Central memory CD4-positive, alpha-beta T cell (primary cell): Measurements from ENCODE around the gene MCM8.

Experiments
- DNase-seq: peaks from one replicate; pipeline ENCODE4 v3.0.0; 2022

Gene MCM8

GRCh38 chr20:5949943-5950270 lies 545 bp upstream of the MCM8 start:
- DNase-seq, result no peak

- no peak for DNase-seq
Measured at GRCh38 chr20:5967469-5967868, 17.0 kb downstream of the MCM8 start.

GRCh38 chr20:5968462-5968861 lies 18.0 kb downstream of the MCM8 start:
- no peak for DNase-seq

DNA sequence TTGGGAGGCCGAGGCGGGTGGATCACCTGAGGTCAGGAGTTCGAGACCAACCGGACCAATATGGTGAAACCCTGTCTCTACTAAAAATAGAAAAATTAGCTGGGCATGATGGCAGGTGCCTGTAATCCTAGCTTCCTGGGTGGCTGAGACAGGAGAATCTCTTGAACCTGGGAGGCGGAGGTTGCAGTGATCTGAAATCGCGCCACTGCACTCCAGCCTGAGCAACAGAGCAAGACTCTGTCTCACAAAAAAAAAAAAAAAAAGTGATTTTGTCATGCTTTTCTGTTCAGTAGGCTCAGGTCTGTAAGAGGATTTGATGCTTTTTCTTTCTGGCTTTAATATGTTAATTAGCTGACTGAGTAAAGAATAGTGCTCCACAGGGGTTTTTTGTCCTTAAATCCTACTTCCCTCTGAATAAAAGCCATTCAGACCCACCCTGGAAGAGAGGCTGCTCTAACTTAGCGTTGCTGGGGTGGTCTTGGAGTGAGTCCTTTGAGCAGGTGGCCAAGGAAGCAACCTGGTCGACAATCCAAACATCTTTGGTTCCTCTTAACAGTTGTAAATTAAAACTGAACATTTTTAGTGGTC lies 19.0 kb downstream of the MCM8 start:
- no peak for DNase-seq

GRCh38 chr20:5969940-5970339 lies 19.5 kb downstream of the MCM8 start:
- DNase-seq, result no peak

GRCh38 chr20:5970381-5970780 lies 19.9 kb downstream of the MCM8 start:
- DNase-seq, result no peak

DNA sequence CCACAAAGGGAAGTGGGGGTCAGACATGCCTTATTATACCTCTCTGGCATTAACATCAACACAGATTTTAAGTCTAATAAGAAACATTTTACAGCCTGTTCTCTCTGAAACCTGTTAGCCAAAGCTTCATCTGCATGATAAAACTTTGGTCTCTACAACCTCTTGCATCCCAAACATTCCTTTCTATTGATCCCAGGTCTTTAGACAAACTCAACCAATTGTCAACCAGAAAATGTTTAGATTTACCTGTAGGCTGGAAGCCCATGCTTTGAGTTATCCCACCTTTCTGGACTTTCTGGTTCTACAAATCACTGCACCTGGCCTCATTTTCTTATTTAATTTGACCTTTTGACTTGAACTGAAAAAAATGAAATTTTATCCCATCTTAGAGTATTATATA lies 20.8 kb downstream of the MCM8 start:
- no peak for DNase-seq

GRCh38 chr20:5973172-5973571 lies 22.7 kb downstream of the MCM8 start:
- DNase-seq, result no peak

- no peak for DNase-seq
Measured at GRCh38 chr20:5973971-5974370, 23.5 kb downstream of the MCM8 start.

GRCh38 chr20:5974531-5974930 lies 24.1 kb downstream of the MCM8 start:
- DNase-seq, result no peak

DNA sequence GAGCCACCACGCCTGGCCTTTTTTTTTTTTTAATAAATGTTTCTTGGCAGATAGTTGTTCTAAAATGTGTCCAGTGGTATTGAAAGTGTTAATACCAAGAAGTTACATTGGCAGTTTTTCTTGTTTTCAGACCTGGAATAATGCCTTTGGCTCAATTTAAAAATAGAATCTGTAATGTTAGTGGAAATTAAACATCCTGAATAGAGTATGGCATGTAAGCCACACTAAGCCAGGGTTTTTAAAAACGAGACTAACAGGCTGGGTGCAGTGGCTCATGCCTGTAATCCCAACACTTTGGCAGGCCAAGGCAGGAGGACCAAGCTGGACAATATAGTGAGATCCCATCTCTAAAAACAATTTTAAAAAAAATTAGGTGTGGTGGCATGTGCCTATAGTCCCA lies 25.3 kb downstream of the MCM8 start:
- DNase-seq, result no peak

GRCh38 chr20:5977223-5977622 lies 26.8 kb downstream of the MCM8 start:
- no peak for DNase-seq

DNA sequence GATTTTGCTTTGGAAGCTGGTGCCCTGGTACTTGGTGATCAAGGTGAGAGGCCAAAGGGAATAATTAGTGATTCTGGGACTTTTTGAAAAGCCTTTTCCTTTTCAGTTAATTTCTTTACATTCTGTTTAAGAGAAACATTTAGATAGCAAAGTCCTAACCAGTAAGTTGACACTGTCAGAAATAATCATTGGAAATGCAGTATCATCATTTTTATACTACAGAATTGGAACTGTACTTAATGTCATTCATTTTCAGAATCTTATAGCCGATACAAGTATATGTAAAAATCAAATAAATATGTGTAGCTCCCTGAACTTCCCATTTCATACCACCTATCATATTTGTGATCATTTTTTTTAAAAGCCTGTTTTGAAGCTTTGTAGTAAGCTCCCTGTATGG lies 27.5 kb downstream of the MCM8 start:
- no peak for DNase-seq

DNA sequence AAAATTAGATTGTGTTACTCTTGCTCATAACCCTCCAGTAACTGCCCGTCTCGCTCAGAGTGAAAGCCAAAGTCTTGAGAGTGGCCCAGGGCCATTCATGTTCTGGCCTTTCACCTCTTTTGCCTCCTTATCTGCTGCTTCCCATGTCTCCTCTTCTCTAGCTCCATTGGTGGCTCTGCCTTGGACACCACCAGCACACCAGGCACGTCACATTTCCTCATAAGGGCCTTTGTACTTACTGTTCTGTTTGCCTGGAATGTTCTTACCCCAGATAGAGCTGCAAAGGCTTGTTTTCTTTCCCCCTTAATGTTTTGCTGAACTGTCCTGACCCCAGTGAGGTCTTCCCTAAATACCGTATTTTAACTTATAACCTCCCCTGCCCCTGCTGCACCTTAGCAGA lies 29.3 kb downstream of the MCM8 start:
- no peak for DNase-seq

DNA sequence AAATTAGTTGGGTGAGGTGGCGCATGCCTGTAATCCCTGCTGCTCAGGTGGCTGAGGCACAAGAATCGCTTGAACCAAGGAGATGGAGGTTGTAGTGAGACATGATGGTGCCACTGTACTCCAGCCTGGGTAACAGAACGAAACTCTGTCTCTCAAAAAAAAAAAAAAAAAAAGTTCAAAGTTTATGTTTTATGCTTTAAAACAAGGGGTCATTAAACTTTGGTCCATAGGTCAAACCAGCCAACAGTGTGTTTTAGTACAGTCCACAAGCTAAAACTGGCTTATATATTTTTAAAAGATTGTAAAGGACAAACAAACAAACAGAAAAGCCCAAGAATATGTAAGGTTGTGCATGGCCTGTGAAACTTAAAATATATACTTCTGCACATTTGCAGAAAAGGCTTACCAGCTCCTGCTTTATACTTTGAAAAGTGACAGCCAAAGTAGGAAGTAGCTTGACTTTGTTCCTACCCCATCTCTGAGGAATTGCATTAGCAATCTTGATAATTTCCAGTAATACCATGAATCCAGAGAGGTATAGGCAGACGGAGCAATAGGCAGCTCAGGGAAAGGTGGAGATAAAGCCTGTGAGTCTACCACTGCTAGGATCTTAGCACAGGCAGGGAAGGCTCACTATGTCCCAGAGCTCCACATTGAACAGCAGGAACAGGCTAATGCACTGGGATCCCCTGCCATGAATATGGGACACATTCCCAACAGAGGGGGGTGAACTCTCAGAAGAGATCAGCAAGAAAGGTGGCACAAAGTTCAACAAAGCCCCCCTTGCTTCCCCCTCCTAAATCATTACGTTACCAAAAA lies 30.5 kb downstream of the MCM8 start:
- no peak for DNase-seq

DNA sequence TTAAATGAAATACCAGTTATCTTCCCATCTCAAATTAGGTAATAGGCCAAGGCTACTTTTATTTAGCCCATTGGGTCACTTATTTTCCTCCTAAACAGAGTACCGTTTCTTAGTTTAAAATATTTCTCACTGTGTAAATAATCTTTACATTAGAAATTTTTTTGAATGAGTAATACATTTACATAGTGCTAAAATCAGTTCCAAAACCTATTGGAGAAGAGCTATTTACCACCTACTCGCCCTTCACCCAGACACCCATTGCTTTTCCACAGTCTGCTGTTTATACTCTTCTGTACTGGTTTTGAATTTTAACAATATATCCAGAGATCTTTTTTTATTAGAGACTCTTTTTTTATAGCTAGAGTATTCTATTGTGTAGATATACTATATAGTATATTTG lies 36.9 kb downstream of the MCM8 start:
- DNase-seq, result no peak

- DNase-seq, result no peak
Measured at GRCh38 chr20:5989539-5989938, 39.1 kb downstream of the MCM8 start.

DNA sequence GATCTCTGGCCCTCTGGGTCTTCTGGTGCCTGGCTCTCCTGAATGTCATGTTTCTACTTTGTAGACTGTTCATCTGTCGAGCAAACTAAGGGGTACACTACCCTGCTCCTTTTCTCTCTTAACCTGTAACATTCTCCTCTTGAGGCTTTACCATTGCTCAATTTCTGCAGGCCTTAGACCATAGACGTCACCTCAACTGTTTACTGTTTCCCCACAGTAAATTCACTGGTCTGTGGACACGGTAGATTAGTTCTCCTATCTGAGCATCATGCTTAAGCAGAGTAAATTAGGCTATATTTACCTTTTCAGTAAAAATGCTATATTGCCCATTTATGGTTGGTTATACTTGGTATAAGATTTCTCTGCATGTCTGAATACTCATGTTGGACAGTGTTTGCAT lies 40.5 kb downstream of the MCM8 start:
- DNase-seq, result no peak

- no peak for DNase-seq
Measured at GRCh38 chr20:5991623-5992441, 41.4 kb downstream of the MCM8 start.

DNA sequence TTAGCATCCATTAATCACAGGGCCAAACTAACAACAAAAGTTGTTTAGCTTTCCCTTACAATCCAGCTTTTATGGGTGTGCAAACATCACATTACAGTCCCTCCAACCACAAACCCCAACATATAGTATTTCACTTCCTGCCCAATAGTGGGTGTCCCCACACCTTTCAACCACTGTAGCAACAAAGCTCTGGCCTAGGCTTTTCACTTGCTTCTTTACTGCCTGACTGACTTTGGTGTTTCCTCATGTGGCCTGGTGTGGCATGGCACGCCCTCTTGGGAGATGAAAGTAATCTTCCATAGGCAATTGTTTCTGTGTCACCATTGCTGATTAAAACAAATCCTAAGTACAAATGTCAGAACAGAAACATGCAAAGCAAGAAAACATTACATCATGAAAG lies 46.3 kb downstream of the MCM8 start:
- DNase-seq, result peak; percentile 65

GRCh38 chr20:5999783-6000182 lies 49.3 kb downstream of the MCM8 start:
- DNase-seq, result no peak

- DNase-seq, result no peak
Measured at GRCh38 chr20:6000871-6001270, 50.4 kb downstream of the MCM8 start.

GRCh38 chr20:6006603-6006949 lies 56.1 kb downstream of the MCM8 start:
- DNase-seq, result no peak

DNA sequence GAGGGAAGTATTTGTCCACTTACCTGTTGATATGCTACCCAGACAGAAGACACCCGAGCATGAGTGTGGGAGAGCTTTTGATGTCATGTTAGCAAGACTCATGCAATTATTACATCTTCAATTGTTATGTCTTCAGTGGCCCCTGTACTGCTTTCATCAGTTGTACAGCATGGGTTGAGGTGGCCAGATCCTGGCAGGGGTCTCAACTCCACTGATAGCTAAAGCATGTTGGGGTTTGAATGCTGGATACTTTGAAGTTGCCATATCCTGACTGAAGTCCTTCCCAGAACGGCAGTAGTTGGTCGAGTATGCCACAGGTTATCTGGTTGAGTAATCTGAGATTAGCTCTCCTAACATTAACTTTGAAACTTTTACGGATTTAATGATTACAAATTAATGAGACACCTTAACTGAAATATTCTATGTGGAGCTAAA lies 56.7 kb downstream of the MCM8 start:
- no peak for DNase-seq
